Measurements from ENCODE around the gene TLE7. TPM values are rescaled to one million over a fixed set of nuclear protein-coding genes. Genes with fewer than 3 reads are reported as not detected.

Gene TLE7
- total RNA-seq, 1 donor from 2014 or later = not detected

DNA sequence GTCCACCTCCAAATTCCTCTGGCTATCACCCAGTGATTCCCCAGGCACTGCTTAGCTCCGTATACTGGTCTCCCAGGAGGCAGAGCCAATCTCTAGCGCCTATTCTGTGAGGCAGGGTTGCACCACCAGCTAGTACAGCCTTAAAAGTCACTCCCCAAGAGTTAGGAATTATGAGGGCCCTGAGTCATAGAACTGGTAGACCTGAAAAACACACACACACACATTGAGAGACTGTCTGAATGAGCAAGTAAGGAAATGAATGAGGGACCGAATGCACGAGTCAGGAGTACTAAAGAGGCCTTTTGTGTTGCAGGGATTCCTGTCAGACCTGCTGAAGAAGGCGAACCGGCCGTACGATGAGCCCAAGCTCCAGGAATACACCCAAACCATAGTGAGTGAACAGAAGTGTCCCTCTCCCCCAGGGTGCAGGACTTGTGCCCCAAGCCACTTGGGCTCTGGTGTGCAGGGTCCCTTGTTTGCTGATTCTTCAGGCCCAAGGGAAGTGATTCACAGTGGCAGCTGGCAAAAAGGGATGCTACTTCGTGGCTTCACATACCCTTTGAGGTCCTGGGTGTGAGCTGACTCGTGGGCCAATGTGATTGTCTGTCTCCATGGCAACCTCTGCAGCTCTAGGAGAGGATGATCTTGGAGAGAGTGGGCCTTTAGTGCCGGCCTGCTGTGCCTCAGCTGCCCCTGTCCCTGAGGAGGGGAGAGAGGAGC is 58.6 kb downstream of the TLE7 start:
- H3K27ac Mint-ChIP-seq (ENCODE audit: unreplicated experiment) = no peak overlapping the region
- H3K9me3 Mint-ChIP-seq (ENCODE audit: unreplicated experiment) = no peaks in the 10 kb centered on the region
- peaks cover 12% of the 10 kb centered on the region for H3K4me1 Mint-ChIP-seq (ENCODE audit: unreplicated experiment)
- TF ChIP-seq, protein P1, sequence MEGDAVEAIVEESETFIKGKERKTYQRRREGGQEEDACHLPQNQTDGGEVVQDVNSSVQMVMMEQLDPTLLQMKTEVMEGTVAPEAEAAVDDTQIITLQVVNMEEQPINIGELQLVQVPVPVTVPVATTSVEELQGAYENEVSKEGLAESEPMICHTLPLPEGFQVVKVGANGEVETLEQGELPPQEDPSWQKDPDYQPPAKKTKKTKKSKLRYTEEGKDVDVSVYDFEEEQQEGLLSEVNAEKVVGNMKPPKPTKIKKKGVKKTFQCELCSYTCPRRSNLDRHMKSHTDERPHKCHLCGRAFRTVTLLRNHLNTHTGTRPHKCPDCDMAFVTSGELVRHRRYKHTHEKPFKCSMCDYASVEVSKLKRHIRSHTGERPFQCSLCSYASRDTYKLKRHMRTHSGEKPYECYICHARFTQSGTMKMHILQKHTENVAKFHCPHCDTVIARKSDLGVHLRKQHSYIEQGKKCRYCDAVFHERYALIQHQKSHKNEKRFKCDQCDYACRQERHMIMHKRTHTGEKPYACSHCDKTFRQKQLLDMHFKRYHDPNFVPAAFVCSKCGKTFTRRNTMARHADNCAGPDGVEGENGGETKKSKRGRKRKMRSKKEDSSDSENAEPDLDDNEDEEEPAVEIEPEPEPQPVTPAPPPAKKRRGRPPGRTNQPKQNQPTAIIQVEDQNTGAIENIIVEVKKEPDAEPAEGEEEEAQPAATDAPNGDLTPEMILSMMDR (IDR thresholded peaks at IDR 0.05; ENCODE audit: unreplicated experiment) = no peak
- H3K4me3 Mint-ChIP-seq (ENCODE audit: unreplicated experiment) = no peak overlapping the region
- H3K36me3 Mint-ChIP-seq (ENCODE audit: low read depth, unreplicated experiment) = peaks cover 8% of the 10 kb centered on the region
- peaks cover 7% of the 10 kb centered on the region for H3K27me3 Mint-ChIP-seq (ENCODE audit: unreplicated experiment)
- no peak for DNase-seq (ENCODE audit: low spot score)

DNA sequence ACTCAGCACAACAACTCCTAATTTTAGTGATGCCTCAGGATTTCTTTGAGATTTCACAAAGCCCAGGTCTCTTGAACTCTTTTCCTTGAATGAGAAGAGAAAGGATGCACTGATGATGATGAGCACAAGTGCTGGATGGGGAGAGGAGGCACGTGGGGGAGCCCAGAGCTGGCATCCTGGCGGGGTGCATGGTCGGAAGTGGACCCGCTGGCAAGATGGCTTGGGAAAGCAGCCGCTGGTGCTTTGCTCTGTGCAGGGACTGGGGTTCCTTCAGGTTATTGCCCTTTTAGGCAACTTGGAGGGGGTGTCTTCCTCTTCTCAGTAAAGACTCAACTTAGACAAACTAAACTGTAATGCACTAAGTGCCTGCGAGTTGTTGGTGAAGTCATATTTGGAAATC is 61.0 kb downstream of the TLE7 start:
- TF ChIP-seq, protein P1 (IDR thresholded peaks at IDR 0.05; ENCODE audit: unreplicated experiment) = no peak
- DNase-seq (ENCODE audit: low spot score) = no peak
- no peak overlapping the region for H3K4me3 Mint-ChIP-seq (ENCODE audit: unreplicated experiment)
- H3K36me3 Mint-ChIP-seq (ENCODE audit: low read depth, unreplicated experiment) = peaks cover 14% of the 10 kb centered on the region
- H3K4me1 Mint-ChIP-seq (ENCODE audit: unreplicated experiment) = peaks cover 3% of the 10 kb centered on the region
- H3K9me3 Mint-ChIP-seq (ENCODE audit: unreplicated experiment) = no peaks in the 10 kb centered on the region
- H3K27me3 Mint-ChIP-seq (ENCODE audit: unreplicated experiment) = peaks cover 10% of the 10 kb centered on the region
- no peak overlapping the region for H3K27ac Mint-ChIP-seq (ENCODE audit: unreplicated experiment)

Other genes with a start within 250 kb of the TLE7 start
- 2.5 TPM for gene HYDIN, start 211.3 kb downstream of the TLE7 start, total RNA-seq (ENCODE audit: unreplicated experiment)
- gene CMTR2, start 152.7 kb downstream of the TLE7 start, total RNA-seq (ENCODE audit: unreplicated experiment) = 26.7 TPM
- 12.9 TPM for gene CALB2, start 83.3 kb downstream of the TLE7 start, total RNA-seq (ENCODE audit: unreplicated experiment)
- 8.3 TPM for gene ZNF23, start 20.2 kb upstream of the TLE7 start, total RNA-seq (ENCODE audit: unreplicated experiment)
- gene ZNF19, start 47.3 kb upstream of the TLE7 start, total RNA-seq (ENCODE audit: unreplicated experiment) = 7.5 TPM
- 0.13 TPM for gene CHST4, start 84.4 kb upstream of the TLE7 start, total RNA-seq (ENCODE audit: unreplicated experiment)
- gene TAT, start 135.0 kb upstream of the TLE7 start, total RNA-seq (ENCODE audit: unreplicated experiment) = not detected
- gene MARVELD3, start 184.1 kb upstream of the TLE7 start, total RNA-seq (ENCODE audit: unreplicated experiment) = 3.9 TPM